HepG2 (cell line): Measurements from ENCODE around the gene ABHD11. TPM values are rescaled to one million over a fixed set of nuclear protein-coding genes. Genes with fewer than 3 reads are reported as not detected.
A peak's percentile ranks its signal among the peaks of the same experiment; 100 is the strongest.

Source experiments
- ELF4 ChIP-seq: sonication (generic); formaldehyde crosslinking; IDR thresholded peaks from 2 replicates; pipeline ENCODE4 v1.5.0; 2020; ENCODE audit warnings: missing genetic modification reagents, mild to moderate bottlenecking, moderate library complexity, borderline replicate concordance
- FOXJ3 ChIP-seq: sonication (generic); formaldehyde crosslinking; IDR thresholded peaks from 2 replicates; pipeline ENCODE4 v1.4.0; 2020; ENCODE audit warnings: missing genetic modification reagents, mild to moderate bottlenecking, borderline replicate concordance
- KLF16 ChIP-seq, 2 experiments: sonication (generic) in 1 of 2; formaldehyde crosslinking in 1 of 2; IDR thresholded peaks; 2 replicates each; pipeline versions ENCODE4 v1.6.1 to v1.8.0; 2016 to 2023; ENCODE audit warnings: missing genetic modification reagents in 2 of 2, missing compliant biosample characterization in 1 of 2
- MEF2D ChIP-seq: sonication (generic); formaldehyde crosslinking; IDR thresholded peaks from 2 replicates; pipeline ENCODE4 v1.5.1; 2020; ENCODE audit warnings: mild to moderate bottlenecking, missing genetic modification reagents
- ONECUT2 ChIP-seq: sonication (generic); formaldehyde crosslinking; IDR thresholded peaks from 2 replicates; pipeline ENCODE4 v1.4.0; 2020; ENCODE audit warnings: missing genetic modification reagents
- SMARCC2 ChIP-seq: fragments of 450-650 bp; IDR thresholded peaks from 2 replicates; pipeline ENCODE4 v1.6.1; 2017; ENCODE audit warnings: antibody characterized with exemption, mild to moderate bottlenecking
- SP2 ChIP-seq: sonication (generic); formaldehyde crosslinking; IDR thresholded peaks from 2 replicates; pipeline ENCODE4 v1.5.1; 2020; ENCODE audit warnings: mild to moderate bottlenecking, missing genetic modification reagents
- TOE1 ChIP-seq: sonication (generic); formaldehyde crosslinking; IDR thresholded peaks from 2 replicates; pipeline ENCODE4 v1.4.0; 2020; ENCODE audit warnings: mild to moderate bottlenecking, missing genetic modification reagents
- ZBTB42 ChIP-seq: sonication (generic); formaldehyde crosslinking; IDR thresholded peaks from 2 replicates; pipeline ENCODE4 v1.5.0; 2020; ENCODE audit warnings: mild to moderate bottlenecking, missing genetic modification reagents
- ZFP36 ChIP-seq: fragments of 150-350 bp; IDR thresholded peaks from 2 replicates; pipeline ENCODE4 v1.6.1; 2018; ENCODE audit warnings: borderline replicate concordance, low read length, low read depth; ENCODE audit not compliant: partially characterized antibody
- ZNF207 ChIP-seq: fragments of 450-650 bp; IDR thresholded peaks from 2 replicates; pipeline ENCODE4 v1.6.1; 2016; ENCODE audit warnings: antibody characterized with exemption, borderline replicate concordance
- ZNF776 ChIP-seq: sonication (generic); formaldehyde crosslinking; IDR thresholded peaks from 2 replicates; pipeline ENCODE4 v1.4.0; 2020; ENCODE audit warnings: mild to moderate bottlenecking, missing genetic modification reagents
- polyA plus RNA-seq, 8 experiments: library from polyadenylated mRNA; depleted of rRNA in 3 of 8; stranded (reverse) in 7 of 8; unstranded in 1 of 8; fragments of >200 nt; fragmentation: Illumina TruSeq in 4 of 8; extraction: Trizol in 4 of 8; gene quantifications; 2 replicates each; pipeline versions ENCODE4 v1.2.1 to v1.2.3, GENCODE V29; 2011 to 2016; ENCODE audit warnings: low read depth in 4 of 8, missing spikeins in 1 of 8, mixed read lengths in 1 of 8; ENCODE audit not compliant: insufficient read depth in 1 of 8
- total RNA-seq, 5 experiments: library from RNA; depleted of rRNA; stranded (reverse); fragments of >200 nt; fragmentation: Illumina TruSeq; extraction: Trizol; gene quantifications; 2 replicates each; pipeline ENCODE4 v1.2.3, GENCODE V29; 2016; ENCODE audit warnings: low read depth in 1 of 5
- TF ChIP-seq, protein P1 (sequence below): sonication (generic); formaldehyde crosslinking; IDR thresholded peaks from 2 replicates; pipeline ENCODE4 v1.4.0; 2020; ENCODE audit warnings: missing genetic modification reagents
- TF ChIP-seq, protein P2 (sequence below): sonication (generic); formaldehyde crosslinking; IDR thresholded peaks from 2 replicates; pipeline ENCODE4 v1.4.0; 2020; ENCODE audit warnings: missing genetic modification reagents
- TF ChIP-seq, protein P3 (sequence below): sonication (generic); formaldehyde crosslinking; IDR thresholded peaks from 2 replicates; pipeline ENCODE4 v1.5.1; 2020; ENCODE audit warnings: missing genetic modification reagents, mild to moderate bottlenecking, borderline replicate concordance
- TF ChIP-seq, protein P4 (sequence below): IDR thresholded peaks from 2 replicates; pipeline ENCODE4 v1.6.1; 2012; ENCODE audit warnings: inconsistent platforms
- TF ChIP-seq, protein P5 (sequence below): sonication (generic); formaldehyde crosslinking; IDR thresholded peaks from 2 replicates; pipeline ENCODE4 v1.5.0; 2020; ENCODE audit warnings: missing genetic modification reagents
- TF ChIP-seq, protein P6 (sequence below): IDR thresholded peaks from 2 replicates; pipeline ENCODE4 v1.6.1; 2016; ENCODE audit warnings: low read depth, control low read depth

Gene ABHD11
- total and polyA plus RNA-seq, 2 of the 13 experiments (the other 11 are each of a cell fraction or from before 2014, with no cell fraction given): 7.0 to 8.1 TPM

DNA sequence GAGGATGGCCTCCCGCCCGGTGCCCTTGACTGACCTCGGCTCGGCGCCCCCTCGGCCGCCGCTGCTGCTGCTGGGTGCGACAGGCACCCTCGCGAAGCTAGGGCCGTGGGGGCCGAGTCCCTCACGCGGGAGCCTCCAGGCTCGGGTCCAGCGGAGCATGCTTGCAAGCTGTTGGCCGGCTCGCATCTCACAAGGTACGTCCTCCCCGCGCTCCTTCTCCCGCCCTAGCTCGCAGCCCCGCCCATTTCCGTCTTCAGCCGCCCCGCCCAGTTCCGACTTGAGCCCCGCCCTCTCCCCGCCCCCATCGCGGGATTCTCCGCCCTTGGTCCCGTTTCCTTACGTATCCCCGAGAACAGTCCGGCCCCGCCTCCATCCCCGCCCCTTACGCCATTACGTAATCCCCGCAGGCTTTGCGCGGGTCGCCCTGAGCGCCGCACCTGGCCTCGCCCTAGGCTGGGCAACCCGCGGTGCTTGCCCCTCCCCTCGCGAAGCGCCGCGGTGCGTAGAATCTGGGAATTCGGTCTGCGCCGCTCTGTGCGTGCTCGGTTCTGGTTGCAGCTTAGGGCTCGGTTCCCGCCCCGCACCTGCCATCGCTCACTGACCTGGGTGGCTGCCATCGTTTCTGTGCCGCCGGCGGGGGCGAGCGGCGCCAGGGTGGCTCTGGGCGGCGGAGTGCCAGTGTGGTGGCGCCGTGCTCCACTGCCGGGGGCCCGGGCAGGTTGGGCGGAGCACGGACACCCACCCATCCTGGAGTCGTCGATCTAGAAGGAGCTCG, at the start of gene ABHD11 (continued):
- TF ChIP-seq, protein P1, sequence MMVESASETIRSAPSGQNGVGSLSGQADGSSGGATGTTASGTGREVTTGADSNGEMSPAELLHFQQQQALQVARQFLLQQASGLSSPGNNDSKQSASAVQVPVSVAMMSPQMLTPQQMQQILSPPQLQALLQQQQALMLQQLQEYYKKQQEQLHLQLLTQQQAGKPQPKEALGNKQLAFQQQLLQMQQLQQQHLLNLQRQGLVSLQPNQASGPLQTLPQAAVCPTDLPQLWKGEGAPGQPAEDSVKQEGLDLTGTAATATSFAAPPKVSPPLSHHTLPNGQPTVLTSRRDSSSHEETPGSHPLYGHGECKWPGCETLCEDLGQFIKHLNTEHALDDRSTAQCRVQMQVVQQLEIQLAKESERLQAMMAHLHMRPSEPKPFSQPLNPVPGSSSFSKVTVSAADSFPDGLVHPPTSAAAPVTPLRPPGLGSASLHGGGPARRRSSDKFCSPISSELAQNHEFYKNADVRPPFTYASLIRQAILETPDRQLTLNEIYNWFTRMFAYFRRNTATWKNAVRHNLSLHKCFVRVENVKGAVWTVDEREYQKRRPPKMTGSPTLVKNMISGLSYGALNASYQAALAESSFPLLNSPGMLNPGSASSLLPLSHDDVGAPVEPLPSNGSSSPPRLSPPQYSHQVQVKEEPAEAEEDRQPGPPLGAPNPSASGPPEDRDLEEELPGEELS: no peak
- TF ChIP-seq ELF4 (CRISPR knock-in tag): no peak
- TF ChIP-seq, protein P2, sequence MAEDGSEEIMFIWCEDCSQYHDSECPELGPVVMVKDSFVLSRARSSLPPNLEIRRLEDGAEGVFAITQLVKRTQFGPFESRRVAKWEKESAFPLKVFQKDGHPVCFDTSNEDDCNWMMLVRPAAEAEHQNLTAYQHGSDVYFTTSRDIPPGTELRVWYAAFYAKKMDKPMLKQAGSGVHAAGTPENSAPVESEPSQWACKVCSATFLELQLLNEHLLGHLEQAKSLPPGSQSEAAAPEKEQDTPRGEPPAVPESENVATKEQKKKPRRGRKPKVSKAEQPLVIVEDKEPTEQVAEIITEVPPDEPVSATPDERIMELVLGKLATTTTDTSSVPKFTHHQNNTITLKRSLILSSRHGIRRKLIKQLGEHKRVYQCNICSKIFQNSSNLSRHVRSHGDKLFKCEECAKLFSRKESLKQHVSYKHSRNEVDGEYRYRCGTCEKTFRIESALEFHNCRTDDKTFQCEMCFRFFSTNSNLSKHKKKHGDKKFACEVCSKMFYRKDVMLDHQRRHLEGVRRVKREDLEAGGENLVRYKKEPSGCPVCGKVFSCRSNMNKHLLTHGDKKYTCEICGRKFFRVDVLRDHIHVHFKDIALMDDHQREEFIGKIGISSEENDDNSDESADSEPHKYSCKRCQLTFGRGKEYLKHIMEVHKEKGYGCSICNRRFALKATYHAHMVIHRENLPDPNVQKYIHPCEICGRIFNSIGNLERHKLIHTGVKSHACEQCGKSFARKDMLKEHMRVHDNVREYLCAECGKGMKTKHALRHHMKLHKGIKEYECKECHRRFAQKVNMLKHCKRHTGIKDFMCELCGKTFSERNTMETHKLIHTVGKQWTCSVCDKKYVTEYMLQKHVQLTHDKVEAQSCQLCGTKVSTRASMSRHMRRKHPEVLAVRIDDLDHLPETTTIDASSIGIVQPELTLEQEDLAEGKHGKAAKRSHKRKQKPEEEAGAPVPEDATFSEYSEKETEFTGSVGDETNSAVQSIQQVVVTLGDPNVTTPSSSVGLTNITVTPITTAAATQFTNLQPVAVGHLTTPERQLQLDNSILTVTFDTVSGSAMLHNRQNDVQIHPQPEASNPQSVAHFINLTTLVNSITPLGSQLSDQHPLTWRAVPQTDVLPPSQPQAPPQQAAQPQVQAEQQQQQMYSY (CRISPR knock-in tag): no peak
- peak; percentile 65; the same call in 1 of the 2 replicates for TF ChIP-seq ZNF776 (CRISPR knock-in tag)
- TF ChIP-seq, protein P3, sequence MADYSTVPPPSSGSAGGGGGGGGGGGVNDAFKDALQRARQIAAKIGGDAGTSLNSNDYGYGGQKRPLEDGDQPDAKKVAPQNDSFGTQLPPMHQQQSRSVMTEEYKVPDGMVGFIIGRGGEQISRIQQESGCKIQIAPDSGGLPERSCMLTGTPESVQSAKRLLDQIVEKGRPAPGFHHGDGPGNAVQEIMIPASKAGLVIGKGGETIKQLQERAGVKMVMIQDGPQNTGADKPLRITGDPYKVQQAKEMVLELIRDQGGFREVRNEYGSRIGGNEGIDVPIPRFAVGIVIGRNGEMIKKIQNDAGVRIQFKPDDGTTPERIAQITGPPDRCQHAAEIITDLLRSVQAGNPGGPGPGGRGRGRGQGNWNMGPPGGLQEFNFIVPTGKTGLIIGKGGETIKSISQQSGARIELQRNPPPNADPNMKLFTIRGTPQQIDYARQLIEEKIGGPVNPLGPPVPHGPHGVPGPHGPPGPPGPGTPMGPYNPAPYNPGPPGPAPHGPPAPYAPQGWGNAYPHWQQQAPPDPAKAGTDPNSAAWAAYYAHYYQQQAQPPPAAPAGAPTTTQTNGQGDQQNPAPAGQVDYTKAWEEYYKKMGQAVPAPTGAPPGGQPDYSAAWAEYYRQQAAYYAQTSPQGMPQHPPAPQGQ (CRISPR knock-in tag): no peak
- no peak for TF ChIP-seq SP2
- TF ChIP-seq, protein P4, sequence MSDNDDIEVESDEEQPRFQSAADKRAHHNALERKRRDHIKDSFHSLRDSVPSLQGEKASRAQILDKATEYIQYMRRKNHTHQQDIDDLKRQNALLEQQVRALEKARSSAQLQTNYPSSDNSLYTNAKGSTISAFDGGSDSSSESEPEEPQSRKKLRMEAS: peak; percentile 81
- TF ChIP-seq ONECUT2 (CRISPR knock-in tag): no peak
- TF ChIP-seq, protein P5, sequence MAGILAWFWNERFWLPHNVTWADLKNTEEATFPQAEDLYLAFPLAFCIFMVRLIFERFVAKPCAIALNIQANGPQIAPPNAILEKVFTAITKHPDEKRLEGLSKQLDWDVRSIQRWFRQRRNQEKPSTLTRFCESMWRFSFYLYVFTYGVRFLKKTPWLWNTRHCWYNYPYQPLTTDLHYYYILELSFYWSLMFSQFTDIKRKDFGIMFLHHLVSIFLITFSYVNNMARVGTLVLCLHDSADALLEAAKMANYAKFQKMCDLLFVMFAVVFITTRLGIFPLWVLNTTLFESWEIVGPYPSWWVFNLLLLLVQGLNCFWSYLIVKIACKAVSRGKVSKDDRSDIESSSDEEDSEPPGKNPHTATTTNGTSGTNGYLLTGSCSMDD: no peak
- TF ChIP-seq MEF2D: peak; percentile 51; the same call in 1 of the 2 replicates
- peak in 1 of 2 experiments; percentile 75; a peak in 2 of 4 replicates for TF ChIP-seq KLF16 (CRISPR knock-in tag; IDR thresholded peaks at IDR 0.05)
- TF ChIP-seq ZBTB42 (CRISPR knock-in tag): peak; percentile 8; the same call in 1 of the 2 replicates
- TF ChIP-seq, protein P6, sequence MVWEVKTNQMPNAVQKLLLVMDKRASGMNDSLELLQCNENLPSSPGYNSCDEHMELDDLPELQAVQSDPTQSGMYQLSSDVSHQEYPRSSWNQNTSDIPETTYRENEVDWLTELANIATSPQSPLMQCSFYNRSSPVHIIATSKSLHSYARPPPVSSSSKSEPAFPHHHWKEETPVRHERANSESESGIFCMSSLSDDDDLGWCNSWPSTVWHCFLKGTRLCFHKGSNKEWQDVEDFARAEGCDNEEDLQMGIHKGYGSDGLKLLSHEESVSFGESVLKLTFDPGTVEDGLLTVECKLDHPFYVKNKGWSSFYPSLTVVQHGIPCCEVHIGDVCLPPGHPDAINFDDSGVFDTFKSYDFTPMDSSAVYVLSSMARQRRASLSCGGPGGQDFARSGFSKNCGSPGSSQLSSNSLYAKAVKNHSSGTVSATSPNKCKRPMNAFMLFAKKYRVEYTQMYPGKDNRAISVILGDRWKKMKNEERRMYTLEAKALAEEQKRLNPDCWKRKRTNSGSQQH: 0 out of 2 replicates have a peak, but pooled peaks have one; percentile 60
- no peak for TF ChIP-seq SMARCC2
- TF ChIP-seq TOE1 (CRISPR knock-in tag): no peak
- no peak for TF ChIP-seq ZNF207
- TF ChIP-seq FOXJ3: no peak
- TF ChIP-seq ZFP36: no peak
